K562 (cell line): ENCODE results near the gene SLC6A20. TPM values are rescaled to one million over a fixed set of nuclear protein-coding genes. Genes with fewer than 3 reads are reported as not detected.

Source experiments
- ATAC-seq: fragments of 200-7000 bp; cut with Tn5 transposase; 3 replicates; pipeline ENCODE4 v1.9.1; 2020; ENCODE audit warnings: moderate library complexity
- BruUV-seq: library from RNA; stranded (reverse); fragments of 400-500 nt; replicated peaks from 2 replicates; lab custom pipeline; 2021; lab: Mats Ljungman, UMichigan
- CTCF ChIA-PET: fragments of 300-600 bp; formaldehyde crosslinking; extraction: SDS; loops from one replicate; lab custom pipeline; 2021; ENCODE audit warnings: low intra/inter-chr PET ratio; lab: Yijun Ruan, JAX
- POLR2A ChIA-PET: fragments of 300-600, 350-650 bp; sonication (Branson Sonifier 250); formaldehyde crosslinking; extraction: SDS; loops from one replicate; lab custom pipeline; 2021; ENCODE audit warnings: antibody characterized with exemption, inconsistent platforms; lab: Yijun Ruan, JAX
- DNase-seq, 4 experiments: peaks; one replicate each; pipeline versions ENCODE4 v3.0.0 to v3.0.0-alpha.2; 2011 to 2018; ENCODE audit warnings: low spot score in 3 of 4, mixed read lengths in 3 of 4; ENCODE audit errors: extremely low read depth in 1 of 4
- FAIRE-seq: peaks from 2 replicates; lab custom pipeline; 2011; peaks lifted over from hg19 to GRCh38; lab: Jason Lieb, UNC
- H2AFZ ChIP-seq: 2 replicates; pipeline ENCODE4 v1.6.0; 2011; ENCODE audit warnings: low read depth, low read length, control low read depth, inconsistent platforms
- H3K27ac ChIP-seq: fragments of 200-600 bp; 3 replicates; pipeline ENCODE4 v1.8.0; 2011; ENCODE audit warnings: low read depth, mild to moderate bottlenecking, control low read depth, inconsistent platforms, low read length, moderate library complexity, mixed read lengths; ENCODE audit errors: extremely low read depth
- H3K27me3 ChIP-seq, 2 experiments: fragments of 300-600 bp in 1 of 2; 2 replicates in 1 of 2; 3 replicates in 1 of 2; pipeline versions ENCODE4 v1.6.0 to v1.8.0; 2011; ENCODE audit warnings: inconsistent platforms in 2 of 2, low read length in 2 of 2, mild to moderate bottlenecking in 1 of 2, mixed read lengths in 1 of 2, moderate library complexity in 1 of 2; ENCODE audit not compliant: control insufficient read depth in 2 of 2, insufficient read depth in 2 of 2
- H3K36me3 ChIP-seq: fragments of 300-600 bp; 3 replicates; pipeline ENCODE4 v1.8.0; 2011; ENCODE audit warnings: mild to moderate bottlenecking, low read length, inconsistent platforms; ENCODE audit not compliant: control insufficient read depth, insufficient read depth
- H3K4me1 ChIP-seq, 2 experiments: fragments of 200-600 bp in 1 of 2; replicated peaks in 1 of 2; 2 replicates in 1 of 2; 3 replicates in 1 of 2; pipeline versions ENCODE4 v1.5.1 to v1.8.0; 2011; ENCODE audit warnings: inconsistent platforms in 2 of 2, low read length in 2 of 2, mild to moderate bottlenecking in 1 of 2, mixed read lengths in 1 of 2, moderate library complexity in 1 of 2; ENCODE audit not compliant: control insufficient read depth in 2 of 2, insufficient read depth in 2 of 2
- H3K4me2 ChIP-seq: 2 replicates; pipeline ENCODE4 v1.6.1; 2011; ENCODE audit warnings: low read length, control low read depth, inconsistent platforms, mixed read lengths; ENCODE audit not compliant: insufficient read depth
- H3K4me3 ChIP-seq: fragments of 200-600 bp; sonication (generic), shearing (Covaris generic); 2 replicates; pipeline ENCODE4 v1.5.1; 2016; ENCODE audit warnings: control low read depth, inconsistent platforms
- H3K79me2 ChIP-seq: fragments of 200-600 bp; 3 replicates; pipeline ENCODE4 v1.8.0; 2011; ENCODE audit warnings: low read length, inconsistent platforms; ENCODE audit not compliant: control insufficient read depth, insufficient read depth
- H3K9ac ChIP-seq, 2 experiments: 2 replicates each; pipeline versions ENCODE4 v1.6.0 to v1.6.1; 2011; ENCODE audit warnings: low read depth in 2 of 2, low read length in 2 of 2, control low read depth in 1 of 2, inconsistent platforms in 1 of 2, mild to moderate bottlenecking in 1 of 2, mixed read lengths in 1 of 2; ENCODE audit not compliant: insufficient read depth in 1 of 2
- H3K9me1 ChIP-seq: one replicate; pipeline ENCODE4 v1.6.0; 2011; ENCODE audit warnings: inconsistent platforms, mild to moderate bottlenecking, low read length, moderate library complexity; ENCODE audit not compliant: control insufficient read depth, insufficient read depth
- H3K9me3 ChIP-seq: replicated peaks from 2 replicates; pipeline ENCODE4 v1.5.1; 2011; ENCODE audit warnings: low read depth, low read length, inconsistent platforms; ENCODE audit not compliant: control insufficient read depth, insufficient read depth
- H4K20me1 ChIP-seq: replicated peaks from 2 replicates; pipeline ENCODE4 v1.6.1; 2011; ENCODE audit warnings: low read length, inconsistent platforms, mixed read lengths; ENCODE audit not compliant: control insufficient read depth, insufficient read depth
- ELF1 ChIP-seq: fragments of 200-800 bp; sonication (Bioruptor generic); IDR thresholded peaks from 2 replicates; pipeline ENCODE4 v1.6.1; 2016; ENCODE audit warnings: missing genetic modification characterization, missing compliant biosample characterization
- GTF2F1 ChIP-seq: IDR thresholded peaks from 2 replicates; pipeline ENCODE4 v1.6.1; 2011; ENCODE audit warnings: low read depth, low read length, improper control_type of control experiment
- KAT2B ChIP-seq: IDR thresholded peaks from one replicate; pipeline ENCODE4 v1.6.1; 2012; ENCODE audit warnings: low read depth, mild to moderate bottlenecking, control low read depth, inconsistent platforms, low read length, moderate library complexity
- NCOA1 ChIP-seq: fragments of 450-650 bp; IDR thresholded peaks from 2 replicates; pipeline ENCODE4 v1.6.1; 2016; ENCODE audit warnings: low read depth
- SP2 ChIP-seq: IDR thresholded peaks from 2 replicates; pipeline ENCODE4 v1.6.1; 2011; ENCODE audit warnings: mild to moderate bottlenecking, low read depth, low read length, moderate library complexity; ENCODE audit not compliant: poor library complexity, severe bottlenecking; ENCODE audit errors: extremely low read depth
- SRSF7 ChIP-seq: fragments of 200-400 bp; formaldehyde crosslinking; optimal IDR thresholded peaks from 2 replicates; pipeline ENCODE3; 2017; ENCODE audit warnings: mild to moderate bottlenecking, low read depth, low read length
- SRSF9 ChIP-seq: fragments of 200-400 bp; formaldehyde crosslinking; IDR thresholded peaks from 2 replicates; pipeline ENCODE4 v1.6.1; 2017; ENCODE audit warnings: low read depth, low read length, borderline replicate concordance
- TCF7 ChIP-seq: sonication (generic); IDR thresholded peaks from 2 replicates; pipeline ENCODE4 v1.6.1; 2016; ENCODE audit warnings: antibody characterized with exemption, borderline replicate concordance
- TSC22D4 ChIP-seq: fragments of 450-650 bp; IDR thresholded peaks from 2 replicates; pipeline ENCODE4 v1.6.1; 2016; ENCODE audit warnings: missing genetic modification characterization, missing biosample characterization, control low read depth
- USF1 ChIP-seq: sonication (generic); formaldehyde crosslinking; IDR thresholded peaks from 2 replicates; pipeline ENCODE4 v1.9.0; 2022; ENCODE audit warnings: mild to moderate bottlenecking, missing genetic modification reagents
- XRCC5 ChIP-seq: fragments of 200-400 bp; formaldehyde crosslinking; IDR thresholded peaks from 2 replicates; pipeline ENCODE4 v1.6.1; 2017; ENCODE audit warnings: low read depth, mild to moderate bottlenecking, low read length
- ZEB2 ChIP-seq: fragments of 450-650 bp; IDR thresholded peaks from 2 replicates; pipeline ENCODE4 v1.6.1; 2016
- ZNF695 ChIP-seq: fragments of 450-650 bp; formaldehyde crosslinking; IDR thresholded peaks from 2 replicates; pipeline ENCODE4 v1.4.0; 2020; ENCODE audit warnings: mild to moderate bottlenecking, moderate library complexity
- WGBS: fragments of 100-300 bp; shearing (Covaris generic); methylation state at CpG from one replicate; pipeline ENCODE4 v1.1.6; 2016; ENCODE audit warnings: low coverage, mixed read lengths; ENCODE audit not compliant: insufficient coverage; ENCODE audit errors: missing lambda C conversion rate; 5-methylcytosine and 5-hydroxymethylcytosine counted together
- in situ Hi-C: fragments of 300-500 bp; cut with MboI; formaldehyde crosslinking; loops from 4 replicates; pipeline ENCODE4 v1.15.0; 2018; ENCODE audit warnings: inconsistent platforms, mixed read lengths
- intact Hi-C: fragments of 100-400 bp; cut with micrococcal nuclease; formaldehyde crosslinking; loops from 2 replicates; pipeline ENCODE4 v1.14.2; 2022
- polyA plus RNA-seq, 8 experiments: library from polyadenylated mRNA; depleted of rRNA in 4 of 8; stranded (reverse) in 5 of 8; unstranded in 3 of 8; fragments of >200 nt; fragmentation: Nextera tagmentation in 2 of 8; fragmentation: Illumina TruSeq in 1 of 8; extraction: Ambion mirVana in 2 of 8; extraction: Trizol in 1 of 8; gene quantifications; 2 replicates each; pipeline versions ENCODE4 v1.2.1 to v1.2.3, GENCODE V29; 2011 to 2014; ENCODE audit warnings: inconsistent platforms in 1 of 8, missing spikeins in 1 of 8
- total RNA-seq, 7 experiments: library from RNA; depleted of rRNA in 6 of 7; stranded (reverse); fragments of >200 nt in 6 of 7; fragmentation: Illumina TruSeq in 2 of 7; extraction: Trizol in 2 of 7; gene quantifications; 2 replicates each; pipeline versions ENCODE4 v1.2.1 to v1.2.3, GENCODE V29; 2011 to 2021; ENCODE audit warnings: low replicate concordance in 1 of 7
- TF ChIP-seq, protein P1 (sequence below): sonication (generic); formaldehyde crosslinking; IDR thresholded peaks from 2 replicates; pipeline ENCODE4 v1.8.0; 2022; ENCODE audit warnings: mild to moderate bottlenecking, missing genetic modification reagents
- TF ChIP-seq, protein P2 (sequence below): sonication (generic); IDR thresholded peaks from 2 replicates; pipeline ENCODE4 v1.6.1; 2016
- TF ChIP-seq, protein P3 (sequence below): fragments of 150-350 bp; IDR thresholded peaks from 2 replicates; pipeline ENCODE4 v1.6.1; 2014; ENCODE audit warnings: low read depth, mild to moderate bottlenecking, low read length, borderline replicate concordance

The SLC6A20 gene
- total and polyA plus RNA-seq, 9 of the 15 experiments (the other 6 are each of a cell fraction or from before 2014, with no cell fraction given) = not detected

DNA sequence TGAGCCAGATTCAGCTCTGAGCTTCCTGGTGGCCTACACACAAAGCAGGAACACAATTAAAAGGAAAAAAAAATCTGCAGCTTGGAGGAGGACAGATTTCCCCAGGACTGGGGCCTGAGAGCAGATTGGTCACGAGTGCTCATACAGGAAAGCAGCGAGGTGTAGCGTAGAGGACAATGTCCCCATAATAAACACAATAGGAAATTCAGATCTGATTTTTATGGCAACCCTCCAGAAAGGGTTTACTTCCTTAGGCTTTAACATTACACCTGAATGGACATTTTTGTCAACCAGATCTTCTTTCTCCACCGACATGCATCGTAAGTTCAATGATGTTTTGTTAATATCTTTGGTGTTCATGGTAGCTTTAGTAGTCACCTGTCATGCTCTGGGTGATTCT is 23.3 kb downstream of the SLC6A20 start:
- no peaks in the 10 kb centered on the region for H3K9me3 ChIP-seq
- no peak overlapping the region for H2AFZ ChIP-seq
- no peak overlapping the region for H3K4me2 ChIP-seq
- H3K9me1 ChIP-seq = no peaks in the 10 kb centered on the region
- 3% methylated on average over 5 of the region's 5 CpGs for WGBS
- CTCF ChIA-PET = no interaction called here
- TF ChIP-seq KAT2B = no peak
- TF ChIP-seq GTF2F1 = no peak
- TF ChIP-seq NCOA1 = no peak
- TF ChIP-seq ZNF695 (CRISPR knock-in tag) = no peak
- no peak for TF ChIP-seq SP2
- no peak for TF ChIP-seq XRCC5
- no peak for TF ChIP-seq ZEB2
- TF ChIP-seq, protein P1, sequence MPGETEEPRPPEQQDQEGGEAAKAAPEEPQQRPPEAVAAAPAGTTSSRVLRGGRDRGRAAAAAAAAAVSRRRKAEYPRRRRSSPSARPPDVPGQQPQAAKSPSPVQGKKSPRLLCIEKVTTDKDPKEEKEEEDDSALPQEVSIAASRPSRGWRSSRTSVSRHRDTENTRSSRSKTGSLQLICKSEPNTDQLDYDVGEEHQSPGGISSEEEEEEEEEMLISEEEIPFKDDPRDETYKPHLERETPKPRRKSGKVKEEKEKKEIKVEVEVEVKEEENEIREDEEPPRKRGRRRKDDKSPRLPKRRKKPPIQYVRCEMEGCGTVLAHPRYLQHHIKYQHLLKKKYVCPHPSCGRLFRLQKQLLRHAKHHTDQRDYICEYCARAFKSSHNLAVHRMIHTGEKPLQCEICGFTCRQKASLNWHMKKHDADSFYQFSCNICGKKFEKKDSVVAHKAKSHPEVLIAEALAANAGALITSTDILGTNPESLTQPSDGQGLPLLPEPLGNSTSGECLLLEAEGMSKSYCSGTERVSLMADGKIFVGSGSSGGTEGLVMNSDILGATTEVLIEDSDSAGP (CRISPR knock-in tag) = no peak
- TF ChIP-seq, protein P2, sequence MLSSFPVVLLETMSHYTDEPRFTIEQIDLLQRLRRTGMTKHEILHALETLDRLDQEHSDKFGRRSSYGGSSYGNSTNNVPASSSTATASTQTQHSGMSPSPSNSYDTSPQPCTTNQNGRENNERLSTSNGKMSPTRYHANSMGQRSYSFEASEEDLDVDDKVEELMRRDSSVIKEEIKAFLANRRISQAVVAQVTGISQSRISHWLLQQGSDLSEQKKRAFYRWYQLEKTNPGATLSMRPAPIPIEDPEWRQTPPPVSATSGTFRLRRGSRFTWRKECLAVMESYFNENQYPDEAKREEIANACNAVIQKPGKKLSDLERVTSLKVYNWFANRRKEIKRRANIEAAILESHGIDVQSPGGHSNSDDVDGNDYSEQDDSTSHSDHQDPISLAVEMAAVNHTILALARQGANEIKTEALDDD = no peak
- TF ChIP-seq, protein P3, sequence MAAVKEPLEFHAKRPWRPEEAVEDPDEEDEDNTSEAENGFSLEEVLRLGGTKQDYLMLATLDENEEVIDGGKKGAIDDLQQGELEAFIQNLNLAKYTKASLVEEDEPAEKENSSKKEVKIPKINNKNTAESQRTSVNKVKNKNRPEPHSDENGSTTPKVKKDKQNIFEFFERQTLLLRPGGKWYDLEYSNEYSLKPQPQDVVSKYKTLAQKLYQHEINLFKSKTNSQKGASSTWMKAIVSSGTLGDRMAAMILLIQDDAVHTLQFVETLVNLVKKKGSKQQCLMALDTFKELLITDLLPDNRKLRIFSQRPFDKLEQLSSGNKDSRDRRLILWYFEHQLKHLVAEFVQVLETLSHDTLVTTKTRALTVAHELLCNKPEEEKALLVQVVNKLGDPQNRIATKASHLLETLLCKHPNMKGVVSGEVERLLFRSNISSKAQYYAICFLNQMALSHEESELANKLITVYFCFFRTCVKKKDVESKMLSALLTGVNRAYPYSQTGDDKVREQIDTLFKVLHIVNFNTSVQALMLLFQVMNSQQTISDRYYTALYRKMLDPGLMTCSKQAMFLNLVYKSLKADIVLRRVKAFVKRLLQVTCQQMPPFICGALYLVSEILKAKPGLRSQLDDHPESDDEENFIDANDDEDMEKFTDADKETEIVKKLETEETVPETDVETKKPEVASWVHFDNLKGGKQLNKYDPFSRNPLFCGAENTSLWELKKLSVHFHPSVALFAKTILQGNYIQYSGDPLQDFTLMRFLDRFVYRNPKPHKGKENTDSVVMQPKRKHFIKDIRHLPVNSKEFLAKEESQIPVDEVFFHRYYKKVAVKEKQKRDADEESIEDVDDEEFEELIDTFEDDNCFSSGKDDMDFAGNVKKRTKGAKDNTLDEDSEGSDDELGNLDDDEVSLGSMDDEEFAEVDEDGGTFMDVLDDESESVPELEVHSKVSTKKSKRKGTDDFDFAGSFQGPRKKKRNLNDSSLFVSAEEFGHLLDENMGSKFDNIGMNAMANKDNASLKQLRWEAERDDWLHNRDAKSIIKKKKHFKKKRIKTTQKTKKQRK = no peak
- no peak for TF ChIP-seq USF1 (CRISPR knock-in tag)
- TF ChIP-seq ELF1 (tag) = no peak
- TF ChIP-seq TCF7 = no peak
- no peak for TF ChIP-seq SRSF7
- no peak for TF ChIP-seq SRSF9
- TF ChIP-seq TSC22D4 (tag) = no peak
- FAIRE-seq (no peak), DNase-seq (no peak), ATAC-seq (no peak)
- H3K36me3 ChIP-seq = no peaks in the 10 kb centered on the region
- H3K27ac ChIP-seq = no peak overlapping the region
- intact Hi-C loops = no loop called here
- H3K4me1 ChIP-seq = 0 out of 5 replicates have a peak, but pooled peaks cover 0 to 3% of the 10 kb centered on the region in 2 experiments
- POLR2A ChIA-PET = no interaction called here
- no peak overlapping the region for H3K9ac ChIP-seq
- no peak overlapping the region for H3K4me3 ChIP-seq
- no peaks in the 10 kb centered on the region for H3K79me2 ChIP-seq
- H3K27me3 ChIP-seq = peaks cover 36 to 65% of the 10 kb centered on the region in 2 experiments; a peak in 4 of 5 replicates
- H4K20me1 ChIP-seq = no peaks in the 10 kb centered on the region; the same call in 1 of the 2 replicates
- no TSS peak for BruUV-seq
- in situ Hi-C loops = no loop called here
